ENCODE data around the gene MSH2. TPM values are rescaled to one million over a fixed set of nuclear protein-coding genes. Genes with fewer than 3 reads are reported as not detected.
A peak's percentile ranks its signal among the peaks of the same experiment; 100 is the strongest.

Gene MSH2
- total and polyA plus RNA-seq, 2 of the 13 experiments (the other 11 are each of a cell fraction or from before 2014, with no cell fraction given) = 19.9 to 76.3 TPM

- TF ChIP-seq ZNF788 (CRISPR knock-in tag; IDR thresholded peaks at IDR 0.05; ENCODE audit: borderline replicate concordance) = no peak
- no peak for TF ChIP-seq RNF219 (CRISPR knock-in tag; IDR thresholded peaks at IDR 0.05)
- no peak for TF ChIP-seq ZBTB1 (CRISPR knock-in tag; IDR thresholded peaks at IDR 0.05; ENCODE audit: borderline replicate concordance)
- no peak for TF ChIP-seq POGK (CRISPR knock-in tag; conservative IDR thresholded peaks at IDR 0.05)
- TF ChIP-seq ATF7-NPFF (CRISPR knock-in tag; IDR thresholded peaks at IDR 0.05; ENCODE audit: low read depth) = no peak
- no peak for TF ChIP-seq GPN1 (CRISPR knock-in tag; IDR thresholded peaks at IDR 0.05; ENCODE audit: borderline replicate concordance)
- peak; percentile 78; the same call in 1 of the 2 replicates for TF ChIP-seq ZNF644 (CRISPR knock-in tag; IDR thresholded peaks at IDR 0.05; ENCODE audit: low read depth)
- no peak for TF ChIP-seq ZNF44 (CRISPR knock-in tag; IDR thresholded peaks at IDR 0.05)
- TF ChIP-seq ZNF652 (CRISPR knock-in tag; IDR thresholded peaks at IDR 0.05; ENCODE audit: borderline replicate concordance, low read depth) = no peak
- TF ChIP-seq ATF3 (CRISPR knock-in tag; IDR thresholded peaks at IDR 0.05) = 0 out of 2 replicates have a peak, but pooled peaks have one; percentile 40
- no peak for TF ChIP-seq ZNF550 (CRISPR knock-in tag; IDR thresholded peaks at IDR 0.05; ENCODE audit: borderline replicate concordance)
- TF ChIP-seq PBX2 (CRISPR knock-in tag; IDR thresholded peaks at IDR 0.05) = no peak
- no peak for TF ChIP-seq AHDC1 (CRISPR knock-in tag; IDR thresholded peaks at IDR 0.05; ENCODE audit: borderline replicate concordance)
- no peak for TF ChIP-seq AGO1 (IDR thresholded peaks at IDR 0.05; ENCODE audit: low read depth, low read length, poor library complexity, severe bottlenecking)
- TF ChIP-seq ZXDC (CRISPR knock-in tag; IDR thresholded peaks at IDR 0.05) = no peak
Observed at GRCh38 chr2:47360927-47361326, 42.0 kb upstream of the MSH2 start (continued).
